HG02623 (cell line): ENCODE results near the gene ZNF511.

Experiments
- ATAC-seq: cut with Tn5 transposase; IDR thresholded peaks from one replicate; pipeline ENCODE4 v1.9.1; 2021; ENCODE audit warnings: moderate library complexity; ENCODE audit not compliant: unreplicated experiment

The ZNF511 gene

DNA sequence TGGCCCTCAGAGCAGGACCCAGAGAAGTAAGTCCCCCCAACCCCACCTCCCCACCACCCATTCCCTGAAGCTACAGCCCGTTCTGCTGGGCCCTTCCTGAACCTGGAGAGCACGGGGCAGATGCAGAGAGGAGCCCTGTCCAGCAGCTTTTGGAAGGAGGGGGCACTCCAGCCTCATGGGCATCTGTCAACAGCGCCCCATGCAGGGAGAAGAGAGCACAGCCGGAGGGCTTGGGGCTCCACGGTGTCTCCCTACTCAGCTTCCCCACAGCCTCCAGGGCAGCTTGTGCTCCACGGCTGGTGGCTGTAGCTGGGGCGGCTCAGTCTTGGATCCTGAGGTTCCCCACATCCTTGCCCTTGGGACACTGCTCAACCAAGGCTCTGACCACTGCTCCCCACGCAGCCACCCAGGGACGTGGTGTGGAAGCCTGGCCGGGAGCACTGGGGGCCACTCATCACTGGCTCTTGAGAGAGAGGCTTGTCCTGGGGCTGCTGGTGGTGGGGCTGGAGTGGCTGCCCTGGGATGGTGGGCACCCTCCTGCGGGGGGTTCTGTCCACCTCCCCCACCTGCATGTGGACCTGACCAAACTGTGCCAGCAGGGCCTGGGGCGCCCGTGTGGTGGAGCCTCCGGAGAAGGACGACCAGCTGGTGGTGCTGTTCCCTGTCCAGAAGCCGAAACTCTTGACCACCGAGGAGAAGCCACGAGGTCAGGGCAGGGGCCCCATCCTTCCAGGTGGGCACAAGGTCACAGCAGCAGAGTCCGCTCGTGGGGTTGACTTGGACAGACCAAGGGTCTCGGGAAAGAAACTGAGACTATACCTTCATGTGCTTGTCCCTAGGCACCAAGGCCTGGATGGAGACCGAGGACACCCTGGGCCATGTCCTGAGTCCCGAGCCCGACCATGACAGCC lies 42.9 kb downstream of the ZNF511 start:
- ATAC-seq, result no peak

DNA sequence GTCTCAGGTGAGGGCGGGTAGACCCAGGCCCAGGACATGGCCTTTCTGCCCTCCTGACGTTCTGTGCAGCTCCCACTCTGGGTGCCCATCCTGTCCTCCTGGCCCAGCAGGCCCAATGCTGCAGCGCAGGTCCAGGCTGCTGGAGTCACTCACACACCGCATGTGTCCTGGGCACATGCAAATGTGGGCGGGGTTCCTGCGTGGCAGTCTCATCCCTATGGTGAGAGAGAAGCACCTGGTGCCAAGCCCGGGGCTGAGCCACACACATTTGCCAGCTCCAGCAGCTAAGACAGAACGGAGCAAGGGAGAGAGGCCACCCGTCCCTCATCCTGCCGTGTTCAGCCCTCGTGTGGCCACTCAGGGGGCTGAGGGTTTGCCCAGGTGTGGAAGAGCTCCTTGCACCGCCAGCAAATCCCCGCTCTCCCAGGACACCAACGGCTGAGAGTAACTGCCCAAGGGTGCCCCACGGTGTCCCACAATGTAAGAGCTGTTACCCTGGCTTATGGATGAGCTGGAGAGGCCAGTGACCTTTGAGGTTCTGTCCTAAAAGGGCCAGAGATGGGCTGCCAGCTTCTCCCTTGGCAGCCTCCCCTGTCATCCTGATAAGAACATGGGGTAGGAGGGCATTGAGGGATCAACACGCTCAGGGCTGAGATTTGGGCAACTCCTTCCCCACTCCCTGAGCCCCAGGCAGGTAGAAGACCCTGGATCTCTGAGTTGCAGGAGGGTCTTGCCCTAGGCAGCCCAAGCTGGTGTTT lies 44.7 kb downstream of the ZNF511 start:
- no peak for ATAC-seq

DNA sequence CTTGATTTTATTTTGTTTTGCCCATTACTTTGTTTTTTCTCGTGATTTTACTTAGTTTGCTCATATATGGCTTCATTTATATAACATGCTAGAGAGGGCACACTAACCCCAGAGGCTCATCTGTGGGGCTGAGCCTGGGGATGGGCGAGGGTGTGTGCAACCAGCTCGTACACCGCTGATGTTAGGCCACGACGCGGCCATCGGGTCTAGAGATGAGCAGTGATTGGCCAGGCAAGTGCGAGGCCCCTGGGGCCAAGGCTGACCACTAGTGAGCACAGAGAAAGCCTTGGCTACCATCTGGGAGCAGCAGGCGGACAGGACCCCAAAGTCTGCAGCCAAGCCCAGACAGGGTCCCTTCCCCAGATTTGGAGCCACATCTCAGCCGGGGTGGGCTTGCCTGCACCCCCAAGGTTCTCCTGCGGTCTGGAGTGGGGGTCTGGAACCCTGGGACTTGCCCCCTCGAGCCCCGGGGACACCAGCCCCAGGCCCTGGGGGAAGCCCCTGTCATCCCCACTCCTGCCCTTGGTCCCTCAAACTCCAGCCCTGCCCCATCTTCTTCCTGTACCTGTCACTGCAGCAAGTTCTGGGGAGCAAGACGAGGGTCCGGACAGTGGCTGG lies 45.4 kb downstream of the ZNF511 start:
- no peak for ATAC-seq

DNA sequence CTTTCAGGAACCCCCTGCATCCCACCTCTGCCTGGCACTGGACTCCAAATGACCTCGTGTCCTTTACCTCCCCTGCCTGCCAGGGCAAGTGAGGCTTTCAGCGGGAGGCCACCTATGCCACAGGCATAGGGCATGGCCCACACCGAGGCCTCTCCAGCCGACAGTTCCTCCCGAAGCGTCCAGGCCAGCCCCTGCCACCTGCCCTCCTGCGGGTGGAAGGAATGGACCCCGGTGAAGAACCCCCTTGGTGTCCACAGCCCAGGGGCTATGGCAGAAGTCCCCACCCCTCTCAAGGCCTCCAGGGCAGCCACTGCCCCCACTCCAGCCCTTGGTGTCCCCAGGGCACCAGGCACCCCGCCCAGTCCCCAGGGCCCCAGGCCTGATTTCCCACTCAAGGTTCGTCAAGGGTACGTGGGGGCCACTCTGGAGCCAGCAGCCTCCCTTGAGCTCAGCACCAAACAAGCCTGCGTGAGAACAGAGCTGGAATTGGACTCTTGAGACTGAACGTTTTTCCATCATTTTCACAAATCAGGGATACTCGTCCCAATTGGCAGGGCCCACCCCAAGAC lies 46.0 kb downstream of the ZNF511 start:
- ATAC-seq, result no peak

DNA sequence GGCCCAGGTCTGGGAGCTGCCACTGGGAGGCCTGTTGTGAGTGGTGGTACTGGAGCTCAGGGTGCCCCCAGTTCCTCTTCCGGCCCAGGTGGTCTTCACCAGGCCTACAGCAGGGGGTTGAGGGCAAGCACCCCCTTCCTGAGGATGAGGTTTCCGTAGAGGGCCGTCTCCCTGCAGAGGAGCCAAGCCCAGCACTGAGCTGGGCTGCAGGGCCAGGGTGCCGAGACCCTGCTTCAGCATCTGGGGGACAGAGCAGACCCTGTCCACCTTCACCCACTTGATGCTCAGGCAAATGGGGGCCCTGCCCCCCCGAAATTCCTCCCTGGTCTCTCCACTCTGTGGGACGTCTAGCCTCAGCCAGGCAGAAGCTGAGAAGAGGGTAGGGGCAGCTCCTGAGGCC lies 46.6 kb downstream of the ZNF511 start:
- no peak for ATAC-seq

DNA sequence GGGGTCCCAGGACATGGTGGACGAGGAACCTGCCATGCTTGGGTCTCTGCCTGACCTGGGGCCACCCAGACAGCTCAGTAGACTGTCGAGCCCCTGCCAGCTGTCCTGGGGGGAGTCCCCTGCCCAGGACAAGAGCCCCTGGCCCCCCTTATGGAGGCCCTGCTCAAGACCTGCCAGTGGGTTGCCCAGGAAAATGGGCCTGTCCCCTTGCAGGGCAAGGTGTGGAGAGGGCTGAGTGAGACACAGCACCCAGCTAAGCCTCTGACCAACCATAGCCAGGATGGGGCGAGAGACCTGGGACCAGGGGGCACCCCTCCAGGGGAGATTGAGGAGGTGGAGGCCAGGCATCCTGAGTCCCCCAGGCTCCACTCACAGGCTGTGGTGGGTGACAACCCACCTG lies 47.3 kb downstream of the ZNF511 start:
- ATAC-seq, result no peak

DNA sequence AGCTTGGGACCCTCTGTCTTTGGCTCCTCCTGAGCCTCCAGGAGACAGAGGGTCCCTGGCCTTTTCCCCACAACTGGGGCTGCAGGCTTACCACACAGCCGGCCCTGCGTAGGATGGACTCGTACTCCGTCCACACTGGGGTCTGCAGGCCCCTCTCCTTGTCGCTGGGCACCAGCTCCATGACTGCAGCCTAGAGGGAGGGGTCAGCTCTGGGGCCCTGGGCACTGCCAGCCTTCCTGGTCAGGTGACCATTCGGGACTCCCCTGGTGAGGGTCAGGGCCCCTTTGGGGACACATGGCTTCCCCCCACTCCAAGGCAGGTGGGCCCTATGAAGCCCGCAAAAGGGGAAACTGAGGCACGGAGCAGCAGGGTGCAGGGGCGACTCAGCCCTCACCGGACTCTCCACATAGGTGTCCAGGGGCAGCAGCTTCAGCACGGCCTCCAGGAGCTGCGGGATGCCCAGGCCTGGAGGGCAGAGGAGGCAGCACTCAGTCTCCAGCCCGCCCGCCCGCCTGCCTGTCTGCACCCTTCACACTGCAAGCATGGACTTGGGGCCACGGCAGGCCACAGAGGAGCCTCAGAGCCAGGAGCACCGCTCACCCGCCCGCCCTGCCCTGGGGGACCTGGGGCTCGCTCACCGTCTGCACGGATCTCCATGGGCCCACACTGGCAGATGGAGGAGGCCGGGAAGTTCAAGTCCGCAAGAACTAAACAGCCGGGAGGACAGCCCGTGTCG lies 48.0 kb downstream of the ZNF511 start:
- ATAC-seq, result no peak

DNA sequence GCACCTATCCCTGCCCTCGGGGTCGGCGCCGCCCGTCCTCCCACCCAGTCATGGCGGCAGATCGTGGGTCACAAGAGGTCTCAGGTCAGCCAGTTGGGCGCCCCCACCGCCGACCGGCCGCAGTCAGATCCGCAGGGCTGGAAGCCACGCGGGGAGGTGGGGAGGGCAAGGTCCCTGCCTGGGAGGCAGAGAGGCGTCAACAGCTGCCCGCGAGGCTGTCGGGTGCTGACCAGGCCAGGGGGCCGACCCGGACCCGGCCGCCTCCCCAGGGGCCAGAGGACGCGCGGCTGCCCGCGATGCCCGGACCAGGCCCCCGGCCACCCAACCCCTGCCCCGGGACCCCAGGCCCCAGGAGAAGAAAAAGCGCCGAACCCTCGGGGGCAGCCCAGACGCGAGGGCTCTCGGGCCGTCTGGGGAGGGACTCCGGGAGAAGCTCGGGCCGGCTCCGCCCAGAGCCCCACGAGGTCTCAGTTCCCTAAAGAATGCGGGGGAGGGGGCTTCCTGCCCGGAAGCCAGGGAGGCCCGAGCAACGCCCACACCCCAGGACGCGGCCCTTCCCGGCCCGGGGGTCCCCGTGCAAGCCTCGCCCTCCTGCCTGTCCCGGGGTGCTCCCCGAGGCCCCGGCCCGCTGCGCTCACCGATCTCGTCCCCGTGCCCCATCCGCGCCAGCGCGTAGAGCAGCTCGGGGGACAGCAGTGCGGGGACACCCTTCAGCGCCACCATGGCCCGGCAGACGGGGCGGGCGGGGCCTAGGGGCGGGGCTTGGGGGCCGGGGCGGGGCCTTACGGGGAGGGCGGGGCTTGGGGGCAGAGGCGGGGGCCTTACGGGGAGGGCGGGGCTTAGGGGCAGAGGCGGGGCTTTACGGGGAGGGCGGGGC lies 48.8 kb downstream of the ZNF511 start, which contains the start of gene FUOM:
Gene FUOM, minus strand, starts transcription at position 735 of the 877 bp plus-strand sequence. Its CDS starts 12 bp downstream, at position 723.
- peak; percentile 63 for ATAC-seq

DNA sequence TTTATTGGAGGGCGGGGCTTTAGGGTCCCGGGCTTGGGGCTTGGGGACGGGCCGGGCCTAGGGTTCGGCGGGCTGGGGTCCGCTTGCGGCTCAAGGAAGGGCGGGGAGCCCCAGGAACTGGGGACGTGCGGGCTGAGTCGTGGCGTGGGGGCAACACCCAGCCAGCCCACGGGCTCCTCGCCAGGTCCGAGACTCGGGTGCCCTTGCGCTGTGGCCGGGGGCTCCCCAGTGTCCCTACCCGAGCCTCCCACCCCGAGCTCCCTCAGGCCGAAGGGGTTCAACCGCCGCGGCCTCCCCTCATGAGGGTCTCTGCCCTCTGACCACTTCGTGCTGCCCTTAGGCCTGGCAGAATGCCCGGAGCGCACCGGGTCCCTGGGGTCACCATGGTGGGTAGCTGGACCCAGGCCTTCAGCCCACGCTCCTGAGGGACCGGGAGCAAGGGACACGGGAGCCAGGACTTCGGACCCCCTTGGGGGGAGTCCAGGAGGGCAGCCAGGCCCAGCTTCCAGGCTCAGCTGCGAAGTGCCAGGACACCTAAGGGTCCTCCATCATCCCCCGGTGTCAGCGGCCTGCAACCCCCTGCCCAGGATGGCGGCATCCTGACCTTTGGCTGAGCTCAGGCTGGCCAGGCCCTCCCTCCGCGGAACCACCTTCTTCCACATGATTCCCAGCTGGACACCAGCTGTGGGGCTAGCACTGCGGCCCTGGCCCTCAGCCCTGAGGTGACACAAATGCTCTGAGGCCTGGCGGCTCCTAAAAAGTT lies 49.6 kb downstream of the ZNF511 start:
- ATAC-seq, result no peak

DNA sequence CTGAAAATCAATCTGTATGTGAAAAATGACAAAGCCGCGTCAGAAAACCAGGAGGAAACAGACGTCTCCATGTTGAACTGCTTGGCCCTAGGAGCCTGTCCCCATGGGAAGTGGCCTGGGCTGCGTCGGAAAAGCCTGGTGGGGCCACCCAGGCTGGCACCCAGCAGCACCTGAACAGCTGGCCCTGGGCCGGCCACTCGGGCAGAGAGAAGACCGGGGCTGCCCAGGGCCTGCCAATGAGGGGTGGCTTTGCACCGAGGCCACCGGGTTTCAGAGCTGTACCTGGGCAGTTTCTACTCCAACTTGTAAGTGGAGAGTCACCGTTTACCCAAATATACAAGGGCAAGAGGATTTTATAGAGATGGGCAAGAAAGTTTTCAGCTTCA lies 50.2 kb downstream of the ZNF511 start:
- ATAC-seq, result no peak

DNA sequence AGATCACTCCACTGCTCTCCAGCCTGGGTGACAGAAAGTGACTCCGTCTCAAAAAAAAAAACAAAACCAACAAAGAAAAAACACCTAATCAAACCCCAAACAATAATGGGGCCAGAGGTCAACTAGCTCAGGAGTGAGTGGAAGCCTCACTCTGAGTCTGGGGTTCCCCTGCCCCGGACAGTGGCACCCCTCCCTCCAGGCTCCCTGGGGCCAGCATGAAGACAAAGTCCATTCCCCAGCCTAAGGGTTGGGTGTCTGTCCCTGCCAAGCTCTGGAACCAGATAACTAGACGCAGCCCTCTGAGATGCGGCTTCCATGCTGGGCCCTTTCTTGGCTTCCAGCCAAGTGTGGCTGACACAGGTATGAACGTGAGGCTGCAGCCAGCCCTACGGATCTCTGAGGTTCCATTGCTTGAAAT lies 50.8 kb downstream of the ZNF511 start:
- ATAC-seq, result no peak

DNA sequence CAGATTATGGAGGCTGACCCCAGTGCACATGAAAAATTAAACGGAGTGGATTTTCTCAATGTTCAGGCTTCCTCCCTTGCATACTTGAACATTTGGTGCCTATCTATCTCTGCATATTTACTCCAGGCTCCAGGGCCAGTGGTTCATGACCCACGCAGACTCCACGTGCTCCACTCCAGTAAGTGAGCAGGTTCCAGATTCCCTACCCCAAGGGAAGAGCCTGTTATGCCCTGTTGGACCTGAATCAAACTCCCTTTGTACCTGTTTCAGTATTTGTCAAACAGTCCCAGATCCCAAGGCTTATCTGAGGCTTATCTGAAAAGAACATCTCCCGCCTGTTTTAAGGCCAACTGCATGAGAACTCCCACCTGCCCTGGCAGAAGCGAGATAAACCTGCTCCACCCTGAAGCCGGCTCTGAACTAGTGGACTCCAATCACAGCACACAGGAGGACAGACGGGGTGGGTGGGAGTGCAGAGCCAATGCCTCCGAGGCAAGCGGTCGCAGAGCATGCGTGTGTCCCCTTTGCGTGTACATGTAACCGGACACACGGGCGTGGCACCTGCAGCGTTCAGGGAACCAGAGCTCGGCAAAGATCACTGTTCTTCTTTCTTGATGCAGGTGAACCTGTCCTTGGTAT lies 51.4 kb downstream of the ZNF511 start:
- no peak for ATAC-seq

DNA sequence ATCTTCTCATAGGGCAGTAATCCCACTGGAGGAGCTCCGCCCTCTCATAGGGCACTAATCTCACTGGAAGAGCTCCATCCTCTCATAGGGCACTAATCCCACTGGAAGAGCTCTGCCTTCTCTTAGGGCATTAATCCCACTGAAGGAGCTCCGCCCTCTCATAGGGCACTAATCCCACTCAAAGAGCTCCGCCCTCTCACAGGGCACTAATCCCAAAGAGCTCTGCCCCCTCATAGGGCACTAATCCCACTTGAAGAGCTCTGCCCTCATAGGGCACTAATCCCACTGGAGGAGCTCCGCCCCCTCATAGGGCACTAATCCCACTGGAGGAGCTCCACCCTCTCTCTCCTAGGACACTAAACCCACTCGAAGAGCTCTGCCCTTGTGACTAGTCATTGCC lies 52.5 kb downstream of the ZNF511 start:
- ATAC-seq, result no peak

DNA sequence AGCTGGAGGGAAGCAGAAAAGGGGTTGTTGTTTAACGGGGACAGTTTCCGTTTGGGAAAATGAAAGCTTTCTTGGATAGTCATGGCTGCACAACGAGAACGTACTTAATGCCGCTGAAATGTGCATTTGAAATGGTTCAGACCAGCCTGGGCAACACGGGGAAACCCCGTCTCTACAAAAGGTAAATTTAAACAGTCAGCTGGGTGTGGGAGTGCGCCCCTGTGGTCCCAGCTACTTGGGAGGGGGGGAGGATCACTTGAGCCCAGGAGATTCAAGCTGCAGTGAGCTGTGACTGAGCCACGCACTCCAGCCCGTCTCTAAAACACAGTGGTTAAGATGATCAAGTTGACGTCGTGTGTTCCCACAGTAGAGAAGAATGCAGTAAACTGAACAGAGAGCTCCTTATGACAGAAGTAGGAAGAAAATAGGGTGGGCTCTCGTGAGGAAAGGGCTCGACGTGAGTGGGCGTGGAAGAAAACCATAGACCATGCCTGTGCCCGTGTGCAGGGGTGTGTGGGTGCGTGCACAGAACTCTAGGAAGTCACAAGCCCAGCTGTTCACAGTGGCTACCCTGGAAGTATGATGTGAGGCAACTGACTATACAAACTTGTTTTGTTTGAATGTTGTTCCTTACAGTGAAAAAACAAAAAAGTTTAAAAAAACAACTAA lies 53.2 kb downstream of the ZNF511 start:
- ATAC-seq, result no peak
